MM.1S (cell line): ENCODE data around the gene RBM17.

Experiments used
- DNase-seq: peaks from one replicate; pipeline ENCODE4 v3.0.0-alpha.2; 2015
- H2AFZ ChIP-seq: fragments of 300-600 bp; sonication (generic); 2 replicates; pipeline ENCODE4 v1.6.0; 2016; ENCODE audit warnings: antibody characterized with exemption, low read length
- H3F3A ChIP-seq: fragments of 300-600 bp; sonication (generic); 2 replicates; pipeline ENCODE4 v1.6.1; 2016; ENCODE audit warnings: mild to moderate bottlenecking, antibody characterized with exemption, low read length, moderate library complexity, mixed read lengths; ENCODE audit not compliant: insufficient read depth
- H3K27ac ChIP-seq: fragments of 300-600 bp; sonication (generic); 2 replicates; pipeline ENCODE4 v1.5.1; 2016; ENCODE audit warnings: mild to moderate bottlenecking, low read length
- H3K27me3 ChIP-seq: fragments of 300-600 bp; sonication (generic); replicated peaks from 2 replicates; pipeline ENCODE4 v1.6.0; 2016; ENCODE audit warnings: low read length; ENCODE audit not compliant: insufficient read depth
- H3K36me3 ChIP-seq: fragments of 300-600 bp; sonication (generic); replicated peaks from 2 replicates; pipeline ENCODE4 v1.6.1; 2016; ENCODE audit warnings: mild to moderate bottlenecking, low read length, mixed read lengths; ENCODE audit not compliant: insufficient read depth
- H3K4me1 ChIP-seq: fragments of 300-600 bp; sonication (generic); 2 replicates; pipeline ENCODE4 v1.6.1; 2016; ENCODE audit warnings: low read length, mixed read lengths
- H3K4me2 ChIP-seq: fragments of 300-600 bp; sonication (generic); 2 replicates; pipeline ENCODE4 v1.6.0; 2016; ENCODE audit warnings: low read depth, low read length
- H3K4me3 ChIP-seq: fragments of 300-600 bp; sonication (generic); 2 replicates; pipeline ENCODE4 v1.5.1; 2016; ENCODE audit warnings: low read length, mixed read lengths
- H3K79me2 ChIP-seq: fragments of 300-600 bp; sonication (generic); 2 replicates; pipeline ENCODE4 v1.6.1; 2016; ENCODE audit warnings: mixed run types, low read length, mixed read lengths
- H3K9ac ChIP-seq: fragments of 300-600 bp; sonication (generic); 2 replicates; pipeline ENCODE4 v1.6.1; 2016; ENCODE audit warnings: low read length, mixed read lengths
- H3K9me2 ChIP-seq: fragments of 300-600 bp; sonication (generic); replicated peaks from 2 replicates; pipeline ENCODE4 v1.6.1; 2016; ENCODE audit warnings: mild to moderate bottlenecking, low read length, mixed read lengths; ENCODE audit not compliant: insufficient read depth
- H3K9me3 ChIP-seq: fragments of 300-600 bp; sonication (generic); replicated peaks from 2 replicates; pipeline ENCODE4 v1.6.1; 2016; ENCODE audit warnings: mild to moderate bottlenecking, low read length, mixed read lengths; ENCODE audit not compliant: insufficient read depth
- H4K20me1 ChIP-seq: fragments of 300-600 bp; sonication (generic); 2 replicates; pipeline ENCODE4 v1.6.1; 2016; ENCODE audit warnings: mild to moderate bottlenecking, low read length, moderate library complexity, mixed read lengths; ENCODE audit not compliant: insufficient read depth
- EZH2 ChIP-seq: fragments of 300-600 bp; sonication (generic); optimal IDR thresholded peaks from 2 replicates; pipeline ENCODE3; 2017; ENCODE audit warnings: low read depth, mild to moderate bottlenecking, antibody characterized with exemption, low read length, mixed read lengths
- EZH2phosphoT487 ChIP-seq: fragments of 300-600 bp; sonication (generic); IDR thresholded peaks from 2 replicates; pipeline ENCODE4 v1.6.1; 2018; ENCODE audit warnings: antibody characterized with exemption, low read length
- TF ChIP-seq, protein P1 (sequence below): fragments of 300-600 bp; sonication (generic); IDR thresholded peaks from 2 replicates; pipeline ENCODE4 v1.5.1; 2016; ENCODE audit warnings: antibody characterized with exemption, low read length, mixed read lengths

The RBM17 gene

DNA sequence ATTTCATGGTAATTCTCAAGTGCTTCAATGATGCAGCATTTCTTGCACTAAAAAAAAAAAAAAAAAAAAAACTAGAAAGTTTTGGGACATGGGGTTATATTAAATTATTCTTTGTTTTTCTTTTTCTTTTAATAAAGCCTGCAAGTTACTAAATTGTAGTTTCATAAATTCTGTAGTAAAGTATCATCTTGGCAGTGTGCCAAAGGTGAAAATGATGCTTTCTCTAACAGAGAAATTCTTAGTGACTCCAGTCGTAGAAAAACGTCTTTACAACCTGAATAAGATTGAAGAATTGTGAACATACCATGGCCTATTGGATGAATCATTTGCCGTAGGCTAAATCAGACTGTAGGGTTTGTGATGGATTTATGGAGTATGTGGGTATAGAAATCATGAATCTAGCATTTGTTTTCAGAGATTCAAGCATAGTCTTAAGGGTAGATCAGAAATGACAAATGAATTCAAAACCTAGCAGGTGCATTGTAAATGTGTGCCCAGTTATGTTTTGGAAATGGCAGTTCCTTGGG lies 27.1 kb downstream of the RBM17 start:
- H3K4me1 ChIP-seq = no peaks in the 10 kb centered on the region
- H2AFZ ChIP-seq = no peak overlapping the region
- TF ChIP-seq EZH2phosphoT487 (no peak), EZH2 (no peak)
- TF ChIP-seq, protein P1, sequence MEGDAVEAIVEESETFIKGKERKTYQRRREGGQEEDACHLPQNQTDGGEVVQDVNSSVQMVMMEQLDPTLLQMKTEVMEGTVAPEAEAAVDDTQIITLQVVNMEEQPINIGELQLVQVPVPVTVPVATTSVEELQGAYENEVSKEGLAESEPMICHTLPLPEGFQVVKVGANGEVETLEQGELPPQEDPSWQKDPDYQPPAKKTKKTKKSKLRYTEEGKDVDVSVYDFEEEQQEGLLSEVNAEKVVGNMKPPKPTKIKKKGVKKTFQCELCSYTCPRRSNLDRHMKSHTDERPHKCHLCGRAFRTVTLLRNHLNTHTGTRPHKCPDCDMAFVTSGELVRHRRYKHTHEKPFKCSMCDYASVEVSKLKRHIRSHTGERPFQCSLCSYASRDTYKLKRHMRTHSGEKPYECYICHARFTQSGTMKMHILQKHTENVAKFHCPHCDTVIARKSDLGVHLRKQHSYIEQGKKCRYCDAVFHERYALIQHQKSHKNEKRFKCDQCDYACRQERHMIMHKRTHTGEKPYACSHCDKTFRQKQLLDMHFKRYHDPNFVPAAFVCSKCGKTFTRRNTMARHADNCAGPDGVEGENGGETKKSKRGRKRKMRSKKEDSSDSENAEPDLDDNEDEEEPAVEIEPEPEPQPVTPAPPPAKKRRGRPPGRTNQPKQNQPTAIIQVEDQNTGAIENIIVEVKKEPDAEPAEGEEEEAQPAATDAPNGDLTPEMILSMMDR = no peak
- H3K27ac ChIP-seq = no peak overlapping the region
- no peak overlapping the region for H3K4me3 ChIP-seq
- H4K20me1 ChIP-seq = no peaks in the 10 kb centered on the region
- no peak for DNase-seq
- no peak overlapping the region for H3K9ac ChIP-seq
- H3K9me3 ChIP-seq = no peaks in the 10 kb centered on the region
- H3K36me3 ChIP-seq = peaks cover 9% of the 10 kb centered on the region; the same call in 1 of the 2 replicates
- H3F3A ChIP-seq = no peaks in the 10 kb centered on the region
- H3K79me2 ChIP-seq = peaks cover 6% of the 10 kb centered on the region
- H3K4me2 ChIP-seq = no peak overlapping the region
- no peaks in the 10 kb centered on the region for H3K9me2 ChIP-seq
- H3K27me3 ChIP-seq = no peaks in the 10 kb centered on the region

DNA sequence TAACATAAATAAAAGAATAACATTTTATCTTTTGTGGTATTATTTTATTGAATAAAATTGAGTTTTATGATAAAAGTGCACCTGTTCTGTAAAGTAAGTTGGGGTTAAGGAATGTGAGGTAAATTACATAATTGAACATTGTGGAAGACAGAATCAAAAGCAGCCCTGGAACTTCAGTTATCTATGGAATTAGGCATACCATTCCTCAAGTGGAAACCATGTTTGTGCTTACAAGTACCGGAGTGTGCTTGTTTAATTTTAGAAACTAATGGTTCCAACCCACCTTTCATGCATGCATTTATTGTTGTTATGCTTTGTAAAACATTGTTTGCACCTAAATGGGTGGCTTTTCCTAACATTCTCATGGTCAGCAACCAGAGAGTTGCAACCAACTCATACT lies 28.0 kb downstream of the RBM17 start:
- Histone ChIP-seq H4K20me1 (no peaks in the 10 kb centered on the region), H3K4me2 (no peak overlapping the region), H3K9me2 (no peaks in the 10 kb centered on the region), H3K4me3 (no peak overlapping the region), H3K9me3 (no peaks in the 10 kb centered on the region), H3K27ac (no peak overlapping the region), H2AFZ (no peak overlapping the region), H3K36me3 (peaks cover 7% of the 10 kb centered on the region; the same call in 1 of the 2 replicates), H3K9ac (no peak overlapping the region), H3K79me2 (0 out of 2 replicates have a peak, but pooled peaks cover 3% of the 10 kb centered on the region), H3K27me3 (no peaks in the 10 kb centered on the region), H3F3A (no peaks in the 10 kb centered on the region), H3K4me1 (no peaks in the 10 kb centered on the region)
- no peak for TF ChIP-seq EZH2phosphoT487
- TF ChIP-seq, protein P1 = no peak
- TF ChIP-seq EZH2 = no peak
- no peak for DNase-seq

DNA sequence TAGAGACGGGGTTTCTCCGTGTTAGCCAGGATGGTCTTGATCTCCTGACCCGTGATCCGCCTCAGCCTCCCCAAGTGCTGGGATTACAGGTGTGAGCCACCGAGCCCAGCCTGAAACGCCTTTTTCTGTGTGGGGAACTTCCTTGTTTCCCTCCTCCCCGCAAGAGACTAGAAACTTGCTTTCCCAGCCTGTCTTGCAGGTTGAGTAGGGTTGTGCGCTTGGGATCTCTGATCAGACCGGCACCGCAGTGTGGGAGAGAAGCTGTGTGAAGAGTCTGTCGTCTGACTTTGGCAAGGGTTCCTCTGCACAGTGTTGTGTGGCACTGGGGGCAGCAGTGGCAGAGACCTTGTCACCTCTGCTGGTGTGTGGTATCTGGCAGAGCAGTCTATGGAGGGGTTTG lies 28.9 kb downstream of the RBM17 start:
- no peak overlapping the region for H3K9ac ChIP-seq
- H3F3A ChIP-seq = no peaks in the 10 kb centered on the region
- no peak overlapping the region for H2AFZ ChIP-seq
- no peaks in the 10 kb centered on the region for H4K20me1 ChIP-seq
- DNase-seq = no peak
- H3K4me3 ChIP-seq = no peak overlapping the region
- 0 out of 2 replicates have a peak, but pooled peaks cover 7% of the 10 kb centered on the region for H3K36me3 ChIP-seq
- no peaks in the 10 kb centered on the region for H3K27me3 ChIP-seq
- no peak overlapping the region for H3K27ac ChIP-seq
- no peaks in the 10 kb centered on the region for H3K4me1 ChIP-seq
- no peaks in the 10 kb centered on the region for H3K9me3 ChIP-seq
- TF ChIP-seq, protein P1 = no peak
- TF ChIP-seq EZH2phosphoT487 (no peak), EZH2 (no peak)
- H3K9me2 ChIP-seq = no peaks in the 10 kb centered on the region
- no peaks in the 10 kb centered on the region for H3K79me2 ChIP-seq
- no peak overlapping the region for H3K4me2 ChIP-seq
